A549 (cell line): ENCODE measurements around the gene ATG2A. TPM values are rescaled to one million over a fixed set of nuclear protein-coding genes. Genes with fewer than 3 reads are reported as not detected.
A peak's percentile ranks its signal among the peaks of the same experiment; 100 is the strongest.

Experiments used
- ATAC-seq, 2 experiments: fragments of 200-7000 bp in 1 of 2; fragments of >200 bp in 1 of 2; cut with Nextera tagmentation in 1 of 2; cut with Tn5 transposase in 1 of 2; 3 replicates each; pipeline versions ENCODE4 v1.8.0 to v1.9.1; 2018 to 2020; ENCODE audit warnings: mild to moderate bottlenecking in 1 of 2, moderate library complexity in 1 of 2
- CTCF ChIA-PET: fragments of 300-600 bp; sonication (Branson Sonifier 250); formaldehyde crosslinking; extraction: SDS; loops from one replicate; lab custom pipeline; 2021; ENCODE audit warnings: antibody characterized with exemption, inconsistent platforms; lab: Yijun Ruan, JAX
- POLR2A ChIA-PET: fragments of 350-600 bp; formaldehyde crosslinking; extraction: SDS; loops from one replicate; lab custom pipeline; 2021; ENCODE audit warnings: antibody characterized with exemption, inconsistent platforms; lab: Yijun Ruan, JAX
- DNase-seq, 2 experiments: peaks; one replicate each; pipeline versions ENCODE4 v3.0.0 to v3.0.0-alpha.2; 2011 to 2016; ENCODE audit warnings: low read depth in 1 of 2, low spot score in 1 of 2
- FAIRE-seq: peaks from 2 replicates; lab custom pipeline; 2011; peaks lifted over from hg19 to GRCh38; lab: Jason Lieb, UNC
- H3K27ac ChIP-seq, 2 experiments: fragments of >200 bp; sonication (Bioruptor Twin); formaldehyde crosslinking; 3 replicates each; pipeline ENCODE4 v1.5.1; 2016 to 2017
- H3K4me1 ChIP-seq: fragments of >200 bp; sonication (Bioruptor Twin); formaldehyde crosslinking; 3 replicates; pipeline ENCODE4 v1.6.1; 2016
- H3K4me2 ChIP-seq: fragments of >200 bp; sonication (Bioruptor Twin); formaldehyde crosslinking; 3 replicates; pipeline ENCODE4 v1.6.1; 2016
- H3K4me3 ChIP-seq: fragments of >200 bp; sonication (Bioruptor Twin); formaldehyde crosslinking; 3 replicates; pipeline ENCODE4 v1.5.1; 2016
- H3K9me3 ChIP-seq: fragments of >200 bp; sonication (Bioruptor Twin); formaldehyde crosslinking; 3 replicates; pipeline ENCODE4 v1.6.1; 2016
- BHLHE40 ChIP-seq: IDR thresholded peaks from 2 replicates; pipeline ENCODE4 v1.6.1; 2012; ENCODE audit warnings: low read depth, low read length, inconsistent platforms
- CBX2 ChIP-seq: fragments of 200-600 bp; sonication (generic); IDR thresholded peaks from 2 replicates; pipeline ENCODE4 v1.6.1; 2016; ENCODE audit warnings: low read depth, mild to moderate bottlenecking, borderline replicate concordance
- CBX8 ChIP-seq: fragments of 200-600 bp; sonication (generic); IDR thresholded peaks from 2 replicates; pipeline ENCODE4 v1.6.1; 2016
- CEBPB ChIP-seq, 2 experiments: fragments of >200 bp in 1 of 2; sonication (Bioruptor Twin) in 1 of 2; formaldehyde crosslinking in 1 of 2; IDR thresholded peaks; 2 replicates each; pipeline ENCODE4 v1.6.1; 2012 to 2016
- CHD4 ChIP-seq: fragments of 200-600 bp; sonication (generic); IDR thresholded peaks from 2 replicates; pipeline ENCODE4 v1.6.1; 2016; ENCODE audit warnings: antibody characterized with exemption, mild to moderate bottlenecking, borderline replicate concordance
- EP300 ChIP-seq, 2 experiments: fragments of >200 bp; sonication (Bioruptor Twin); formaldehyde crosslinking; IDR thresholded peaks; 2 replicates in 1 of 2; 3 replicates in 1 of 2; pipeline ENCODE4 v1.6.1; 2016 to 2017
- ESRRA ChIP-seq: fragments of 150-350 bp; IDR thresholded peaks from 2 replicates; pipeline ENCODE4 v1.6.1; 2014; ENCODE audit warnings: mild to moderate bottlenecking, low read length, borderline replicate concordance
- FOSL2 ChIP-seq, 2 experiments: fragments of 450-650 bp in 1 of 2; fragments of >200 bp in 1 of 2; sonication (Bioruptor Twin) in 1 of 2; formaldehyde crosslinking; IDR thresholded peaks; 2 replicates each; pipeline versions ENCODE4 v1.5.0 to v1.6.1; 2016 to 2020; ENCODE audit warnings: mild to moderate bottlenecking in 1 of 2, moderate library complexity in 1 of 2
- FOXS1 ChIP-seq: fragments of 250-450 bp; sonication (Bioruptor Pico); IDR thresholded peaks from 2 replicates; pipeline ENCODE4 v1.5.0; 2020; ENCODE audit warnings: mild to moderate bottlenecking, moderate library complexity
- GATA3 ChIP-seq: IDR thresholded peaks from 2 replicates; pipeline ENCODE4 v1.6.1; 2012; ENCODE audit warnings: borderline replicate concordance
- JUNB ChIP-seq: fragments of >200 bp; sonication (Bioruptor Twin); formaldehyde crosslinking; IDR thresholded peaks from 2 replicates; pipeline ENCODE4 v1.6.1; 2016
- MYC ChIP-seq: IDR thresholded peaks from 2 replicates; pipeline ENCODE4 v1.6.1; 2012; ENCODE audit warnings: mild to moderate bottlenecking, inconsistent platforms, low read length, improper control_type of control experiment, borderline replicate concordance
- PHF8 ChIP-seq: fragments of 200-600 bp; sonication (generic); IDR thresholded peaks from 2 replicates; pipeline ENCODE4 v1.6.1; 2016; ENCODE audit warnings: low read depth, mild to moderate bottlenecking, antibody characterized with exemption, moderate library complexity, borderline replicate concordance
- POLR2A ChIP-seq: IDR thresholded peaks from 2 replicates; pipeline ENCODE4 v1.6.1; 2012; ENCODE audit warnings: mild to moderate bottlenecking, low read length
- RCOR1 ChIP-seq: fragments of 150-350 bp; IDR thresholded peaks from 2 replicates; pipeline ENCODE4 v1.6.1; 2014; ENCODE audit warnings: antibody characterized with exemption, low read length, low read depth
- RFX5 ChIP-seq: fragments of 450-650 bp; IDR thresholded peaks from 2 replicates; pipeline ENCODE4 v1.7.1; 2014; ENCODE audit warnings: antibody characterized with exemption, mild to moderate bottlenecking, moderate library complexity
- RNF2 ChIP-seq: fragments of 200-600 bp; sonication (generic); IDR thresholded peaks from 2 replicates; pipeline ENCODE4 v1.6.1; 2016; ENCODE audit warnings: low read depth, mild to moderate bottlenecking, antibody characterized with exemption, moderate library complexity, borderline replicate concordance
- TP53 ChIP-seq: fragments of 250-450 bp; sonication (Bioruptor Pico); IDR thresholded peaks from 2 replicates; pipeline ENCODE4 v1.5.0; 2021; ENCODE audit warnings: mild to moderate bottlenecking, moderate library complexity
- ZFP36 ChIP-seq: fragments of 450-650 bp; IDR thresholded peaks from 2 replicates; pipeline ENCODE4 v1.6.1; 2014; ENCODE audit warnings: borderline replicate concordance; ENCODE audit not compliant: partially characterized antibody
- ZNF302 ChIP-seq: fragments of 250-450 bp; sonication (Bioruptor Pico); IDR thresholded peaks from 2 replicates; pipeline ENCODE4 v1.9.0; 2021; ENCODE audit warnings: inconsistent platforms, mild to moderate bottlenecking, moderate library complexity
- WGBS: methylation state at CpG from one replicate; pipeline ENCODE4 v1.1.6; 2017; ENCODE audit errors: missing lambda C conversion rate; 5-methylcytosine and 5-hydroxymethylcytosine counted together
- polyA plus RNA-seq, 4 experiments: library from polyadenylated mRNA; depleted of rRNA in 3 of 4; stranded (reverse); fragments of >200 nt; fragmentation: RNase III in 1 of 4; extraction: RNeasy Plus Mini Kit Qiagen cat#74134 plus additional on column Dnase treatment in 1 of 4; gene quantifications; 2 replicates in 3 of 4; 3 replicates in 1 of 4; pipeline ENCODE4 v1.2.3, GENCODE V29; 2011 to 2017
- TF ChIP-seq, protein P1 (sequence below): fragments of 250-450 bp; sonication (Bioruptor Pico); IDR thresholded peaks from 2 replicates; pipeline ENCODE4 v1.5.0; 2021; ENCODE audit warnings: mild to moderate bottlenecking, moderate library complexity, borderline replicate concordance
- TF ChIP-seq, protein P2 (sequence below): fragments of 200-600 bp; sonication (generic); IDR thresholded peaks from 2 replicates; pipeline ENCODE4 v1.6.1; 2016; ENCODE audit warnings: antibody characterized with exemption, mild to moderate bottlenecking, moderate library complexity
- TF ChIP-seq, protein P3 (sequence below): fragments of >200 bp; sonication (Bioruptor Twin); formaldehyde crosslinking; IDR thresholded peaks from 2 replicates; pipeline ENCODE4 v1.6.1; 2016

ATG2A gene
- polyA plus RNA-seq, 2 of the 4 experiments (the other 2 are of a cell fraction), result 3.1 to 13.4 TPM

- H3K4me2 ChIP-seq, result peak overlapping the region; percentile 98; the same call in 2 of the 3 replicates
- no peaks in the 10 kb centered on the region for H3K9me3 ChIP-seq
- FAIRE-seq (no peak), ATAC-seq (no peak), DNase-seq (no peak)
- POLR2A ChIA-PET, result no interaction called here
- CTCF ChIA-PET, result interaction anchor here (1.1 to 14.9 kb wide), 4 partner anchors 10 to 92 kb away, joined by 3 to 132 read pairs (median 6); partner anchors contain the start of gene BATF2
- TF ChIP-seq CBX2, result no peak
- no peak overlapping the region for H3K4me3 ChIP-seq
- H3K4me1 ChIP-seq, result peaks cover 19% of the 10 kb centered on the region
- WGBS, result 77% methylated on average over 5 of the region's 11 CpGs
- H3K27ac ChIP-seq, result peak overlapping the region; percentile 93 to 96; a peak in 5 of 6 replicates
Observed at GRCh38 chr11:64923151-64923661, 6.2 kb upstream of the ATG2A start.

DNA sequence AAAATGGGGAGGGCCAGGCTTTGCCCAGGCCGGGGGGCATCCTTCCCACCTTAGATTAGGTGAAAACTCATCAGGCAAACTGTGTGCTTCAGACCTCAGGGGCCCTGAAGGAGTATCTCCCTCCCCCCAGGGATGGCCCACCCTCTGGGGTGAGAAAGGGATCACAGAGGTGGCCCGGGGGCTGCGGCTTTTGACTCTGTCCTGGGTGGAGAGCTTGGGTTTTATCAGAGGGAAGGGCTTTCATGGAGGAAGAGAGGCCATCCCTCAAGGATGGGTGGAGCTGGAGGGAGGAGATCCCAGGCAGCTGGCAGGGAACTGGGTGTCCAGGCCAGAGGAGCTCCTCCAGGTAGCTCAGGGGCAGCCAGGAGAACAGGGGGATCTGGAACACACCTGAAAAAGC lies 4.4 kb upstream of the ATG2A start:
- ATAC-seq, result no peak
- no peak overlapping the region for H3K4me2 ChIP-seq
- ChIA-PET POLR2A (no interaction called here), CTCF (interaction anchor here (0.8 to 14.9 kb wide), 3 partner anchors 10 to 77 kb away, joined by 3 to 132 read pairs (median 4); partner anchors contain the start of gene CDC42BPG)
- FAIRE-seq, result no peak
- no peak overlapping the region for H3K27ac ChIP-seq
- peaks cover 23% of the 10 kb centered on the region for H3K4me1 ChIP-seq
- WGBS, result 76% methylated on average over 2 of the region's 3 CpGs
- H3K4me3 ChIP-seq, result no peak overlapping the region
- no peak for DNase-seq
- H3K9me3 ChIP-seq, result no peaks in the 10 kb centered on the region
- TF ChIP-seq MYC (no peak), RFX5 (no peak), ZFP36 (no peak), RNF2 (no peak), EP300 (IDR thresholded peaks at IDR 0.05) (no peak), PHF8 (no peak), ESRRA (no peak), JUNB (no peak), CEBPB (IDR thresholded peaks at IDR 0.05) (no peak)
- TF ChIP-seq, protein P1, sequence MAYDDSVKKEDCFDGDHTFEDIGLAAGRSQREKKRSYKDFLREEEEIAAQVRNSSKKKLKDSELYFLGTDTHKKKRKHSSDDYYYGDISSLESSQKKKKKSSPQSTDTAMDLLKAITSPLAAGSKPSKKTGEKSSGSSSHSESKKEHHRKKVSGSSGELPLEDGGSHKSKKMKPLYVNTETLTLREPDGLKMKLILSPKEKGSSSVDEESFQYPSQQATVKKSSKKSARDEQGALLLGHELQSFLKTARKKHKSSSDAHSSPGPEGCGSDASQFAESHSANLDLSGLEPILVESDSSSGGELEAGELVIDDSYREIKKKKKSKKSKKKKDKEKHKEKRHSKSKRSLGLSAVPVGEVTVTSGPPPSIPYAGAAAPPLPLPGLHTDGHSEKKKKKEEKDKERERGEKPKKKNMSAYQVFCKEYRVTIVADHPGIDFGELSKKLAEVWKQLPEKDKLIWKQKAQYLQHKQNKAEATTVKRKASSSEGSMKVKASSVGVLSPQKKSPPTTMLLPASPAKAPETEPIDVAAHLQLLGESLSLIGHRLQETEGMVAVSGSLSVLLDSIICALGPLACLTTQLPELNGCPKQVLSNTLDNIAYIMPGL (CRISPR knock-in tag), result no peak
- TF ChIP-seq, protein P2, sequence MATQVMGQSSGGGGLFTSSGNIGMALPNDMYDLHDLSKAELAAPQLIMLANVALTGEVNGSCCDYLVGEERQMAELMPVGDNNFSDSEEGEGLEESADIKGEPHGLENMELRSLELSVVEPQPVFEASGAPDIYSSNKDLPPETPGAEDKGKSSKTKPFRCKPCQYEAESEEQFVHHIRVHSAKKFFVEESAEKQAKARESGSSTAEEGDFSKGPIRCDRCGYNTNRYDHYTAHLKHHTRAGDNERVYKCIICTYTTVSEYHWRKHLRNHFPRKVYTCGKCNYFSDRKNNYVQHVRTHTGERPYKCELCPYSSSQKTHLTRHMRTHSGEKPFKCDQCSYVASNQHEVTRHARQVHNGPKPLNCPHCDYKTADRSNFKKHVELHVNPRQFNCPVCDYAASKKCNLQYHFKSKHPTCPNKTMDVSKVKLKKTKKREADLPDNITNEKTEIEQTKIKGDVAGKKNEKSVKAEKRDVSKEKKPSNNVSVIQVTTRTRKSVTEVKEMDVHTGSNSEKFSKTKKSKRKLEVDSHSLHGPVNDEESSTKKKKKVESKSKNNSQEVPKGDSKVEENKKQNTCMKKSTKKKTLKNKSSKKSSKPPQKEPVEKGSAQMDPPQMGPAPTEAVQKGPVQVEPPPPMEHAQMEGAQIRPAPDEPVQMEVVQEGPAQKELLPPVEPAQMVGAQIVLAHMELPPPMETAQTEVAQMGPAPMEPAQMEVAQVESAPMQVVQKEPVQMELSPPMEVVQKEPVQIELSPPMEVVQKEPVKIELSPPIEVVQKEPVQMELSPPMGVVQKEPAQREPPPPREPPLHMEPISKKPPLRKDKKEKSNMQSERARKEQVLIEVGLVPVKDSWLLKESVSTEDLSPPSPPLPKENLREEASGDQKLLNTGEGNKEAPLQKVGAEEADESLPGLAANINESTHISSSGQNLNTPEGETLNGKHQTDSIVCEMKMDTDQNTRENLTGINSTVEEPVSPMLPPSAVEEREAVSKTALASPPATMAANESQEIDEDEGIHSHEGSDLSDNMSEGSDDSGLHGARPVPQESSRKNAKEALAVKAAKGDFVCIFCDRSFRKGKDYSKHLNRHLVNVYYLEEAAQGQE, result no peak

DNA sequence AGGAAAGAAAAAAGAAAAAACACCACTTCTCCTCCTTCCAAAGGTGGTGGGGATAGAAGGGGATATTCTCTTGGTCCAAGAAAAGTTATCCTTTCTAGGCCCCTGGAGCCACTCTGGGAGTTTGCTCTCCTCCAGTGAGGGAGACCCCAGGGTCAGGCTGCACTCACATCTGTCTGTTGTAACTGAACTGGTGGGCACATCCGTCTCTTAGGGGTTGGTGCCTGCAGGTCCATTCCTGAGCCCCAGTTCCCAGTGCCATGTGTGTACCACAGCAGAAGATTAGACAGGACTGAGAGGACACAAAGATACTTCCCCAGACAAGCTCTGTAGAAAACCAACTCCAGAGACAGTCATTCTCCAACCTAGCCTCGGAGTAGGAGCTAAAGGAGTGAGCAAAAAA lies 3.1 kb upstream of the ATG2A start:
- ATAC-seq, result no peak
- TF ChIP-seq PHF8 (no peak), JUNB (no peak), CHD4 (no peak), POLR2A (no peak), RNF2 (no peak), ZNF302 (CRISPR knock-in tag) (no peak), BHLHE40 (no peak), FOSL2 (IDR thresholded peaks at IDR 0.05) (no peak), FOSL2 (CRISPR knock-in tag; IDR thresholded peaks at IDR 0.05) (no peak), CBX8 (no peak), FOXS1 (CRISPR knock-in tag) (no peak), CBX2 (no peak), GATA3 (no peak), TP53 (no peak), RCOR1 (no peak)
- TF ChIP-seq, protein P3, sequence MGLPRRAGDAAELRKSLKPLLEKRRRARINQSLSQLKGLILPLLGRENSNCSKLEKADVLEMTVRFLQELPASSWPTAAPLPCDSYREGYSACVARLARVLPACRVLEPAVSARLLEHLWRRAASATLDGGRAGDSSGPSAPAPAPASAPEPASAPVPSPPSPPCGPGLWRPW, result no peak
- no peaks in the 10 kb centered on the region for H3K9me3 ChIP-seq
- peaks cover 22% of the 10 kb centered on the region for H3K4me1 ChIP-seq
- POLR2A ChIA-PET, result no interaction called here
- no peak overlapping the region for H3K4me2 ChIP-seq
- 69% methylated on average over 2 of the region's 2 CpGs for WGBS
- FAIRE-seq, result no peak
- H3K4me3 ChIP-seq, result no peak overlapping the region
- DNase-seq, result no peak
- H3K27ac ChIP-seq, result no peak overlapping the region
- CTCF ChIA-PET, result interaction anchor here (1.2 to 14.9 kb wide), 4 partner anchors 20 to 94 kb away, joined by 3 to 132 read pairs (median 6); partner anchors contain the start of gene ARL2
